Measurements from ENCODE around the gene POLR2E. TPM values are rescaled to one million over a fixed set of nuclear protein-coding genes. Genes with fewer than 3 reads are reported as not detected.

POLR2E gene
- total and polyA plus RNA-seq, 2 of the 13 experiments (the other 11 are each of a cell fraction or from before 2014, with no cell fraction given), result 140 to 272 TPM

DNA sequence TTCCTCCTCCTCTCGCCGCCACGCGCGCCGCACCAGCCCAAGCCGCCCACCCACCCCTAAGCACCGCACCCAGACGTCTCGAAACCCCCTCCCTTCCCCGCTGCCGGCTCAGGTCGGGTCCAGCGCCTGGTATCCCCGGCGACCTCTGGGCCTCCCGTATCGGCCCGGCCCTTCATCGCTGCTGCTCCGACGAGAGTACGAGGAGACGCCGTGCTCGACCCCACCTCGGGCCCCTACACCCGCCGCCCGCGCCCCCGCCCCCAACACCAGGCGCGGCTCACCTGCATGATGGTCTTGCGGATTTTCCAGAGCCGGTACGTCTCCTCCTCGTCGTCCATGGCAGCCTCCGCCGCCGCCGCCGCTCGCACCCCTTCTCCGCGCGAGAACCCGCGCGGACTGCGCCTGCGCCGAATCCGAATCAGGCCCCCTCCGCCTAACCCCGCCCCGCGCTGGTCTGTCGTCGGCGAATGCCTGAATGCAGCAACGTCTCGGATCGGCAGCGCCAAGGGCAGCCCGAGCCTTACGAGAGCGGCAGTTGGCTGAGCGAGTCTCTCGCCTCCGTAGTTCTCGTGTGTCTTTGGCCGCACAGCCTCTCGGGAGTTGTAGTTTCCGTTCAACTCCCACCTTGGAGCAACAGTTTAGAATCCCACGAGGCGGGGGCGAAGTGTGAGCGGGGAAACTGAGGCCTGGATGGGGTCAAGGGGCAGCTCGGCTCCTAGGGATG, at the start of gene POLR2E (continued):
- TF ChIP-seq, protein P1, sequence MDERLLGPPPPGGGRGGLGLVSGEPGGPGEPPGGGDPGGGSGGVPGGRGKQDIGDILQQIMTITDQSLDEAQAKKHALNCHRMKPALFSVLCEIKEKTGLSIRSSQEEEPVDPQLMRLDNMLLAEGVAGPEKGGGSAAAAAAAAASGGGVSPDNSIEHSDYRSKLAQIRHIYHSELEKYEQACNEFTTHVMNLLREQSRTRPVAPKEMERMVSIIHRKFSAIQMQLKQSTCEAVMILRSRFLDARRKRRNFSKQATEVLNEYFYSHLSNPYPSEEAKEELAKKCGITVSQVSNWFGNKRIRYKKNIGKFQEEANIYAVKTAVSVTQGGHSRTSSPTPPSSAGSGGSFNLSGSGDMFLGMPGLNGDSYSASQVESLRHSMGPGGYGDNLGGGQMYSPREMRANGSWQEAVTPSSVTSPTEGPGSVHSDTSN (CRISPR knock-in tag; IDR thresholded peaks at IDR 0.05), result no peak
- TF ChIP-seq IKZF1 (IDR thresholded peaks at IDR 0.05), result no peak
- TF ChIP-seq REPIN1 (CRISPR knock-in tag; IDR thresholded peaks at IDR 0.05; ENCODE audit: borderline replicate concordance, low read depth), result peak; percentile 85; the same call in 1 of the 2 replicates
- peak; percentile 62; the same call in 1 of the 2 replicates for TF ChIP-seq HDAC1 (CRISPR knock-in tag; IDR thresholded peaks at IDR 0.05)
- TF ChIP-seq ZNF496 (CRISPR knock-in tag; IDR thresholded peaks at IDR 0.05; ENCODE audit: insufficient replicate concordance), result no peak
- TF ChIP-seq HOXA3 (CRISPR knock-in tag; IDR thresholded peaks at IDR 0.05), result peak; percentile 86
- 0 out of 2 replicates have a peak, but pooled peaks have one; percentile 43 for TF ChIP-seq CBFB (CRISPR knock-in tag; IDR thresholded peaks at IDR 0.05)
- TF ChIP-seq, protein P2, sequence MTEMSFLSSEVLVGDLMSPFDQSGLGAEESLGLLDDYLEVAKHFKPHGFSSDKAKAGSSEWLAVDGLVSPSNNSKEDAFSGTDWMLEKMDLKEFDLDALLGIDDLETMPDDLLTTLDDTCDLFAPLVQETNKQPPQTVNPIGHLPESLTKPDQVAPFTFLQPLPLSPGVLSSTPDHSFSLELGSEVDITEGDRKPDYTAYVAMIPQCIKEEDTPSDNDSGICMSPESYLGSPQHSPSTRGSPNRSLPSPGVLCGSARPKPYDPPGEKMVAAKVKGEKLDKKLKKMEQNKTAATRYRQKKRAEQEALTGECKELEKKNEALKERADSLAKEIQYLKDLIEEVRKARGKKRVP (CRISPR knock-in tag; IDR thresholded peaks at IDR 0.05), result peak in 1 of 2 experiments; percentile 32; a peak in 1 of 4 replicates
- TF ChIP-seq CHD2 (IDR thresholded peaks at IDR 0.05; ENCODE audit: low read depth, low read length), result peak; percentile 96
- TF ChIP-seq TGIF2 (CRISPR knock-in tag; IDR thresholded peaks at IDR 0.05), result 0 out of 2 replicates have a peak, but pooled peaks have one; percentile 43
- no peak for TF ChIP-seq ZBTB8A (CRISPR knock-in tag; IDR thresholded peaks at IDR 0.05; ENCODE audit: borderline replicate concordance, low read depth)
- TF ChIP-seq, protein P3, sequence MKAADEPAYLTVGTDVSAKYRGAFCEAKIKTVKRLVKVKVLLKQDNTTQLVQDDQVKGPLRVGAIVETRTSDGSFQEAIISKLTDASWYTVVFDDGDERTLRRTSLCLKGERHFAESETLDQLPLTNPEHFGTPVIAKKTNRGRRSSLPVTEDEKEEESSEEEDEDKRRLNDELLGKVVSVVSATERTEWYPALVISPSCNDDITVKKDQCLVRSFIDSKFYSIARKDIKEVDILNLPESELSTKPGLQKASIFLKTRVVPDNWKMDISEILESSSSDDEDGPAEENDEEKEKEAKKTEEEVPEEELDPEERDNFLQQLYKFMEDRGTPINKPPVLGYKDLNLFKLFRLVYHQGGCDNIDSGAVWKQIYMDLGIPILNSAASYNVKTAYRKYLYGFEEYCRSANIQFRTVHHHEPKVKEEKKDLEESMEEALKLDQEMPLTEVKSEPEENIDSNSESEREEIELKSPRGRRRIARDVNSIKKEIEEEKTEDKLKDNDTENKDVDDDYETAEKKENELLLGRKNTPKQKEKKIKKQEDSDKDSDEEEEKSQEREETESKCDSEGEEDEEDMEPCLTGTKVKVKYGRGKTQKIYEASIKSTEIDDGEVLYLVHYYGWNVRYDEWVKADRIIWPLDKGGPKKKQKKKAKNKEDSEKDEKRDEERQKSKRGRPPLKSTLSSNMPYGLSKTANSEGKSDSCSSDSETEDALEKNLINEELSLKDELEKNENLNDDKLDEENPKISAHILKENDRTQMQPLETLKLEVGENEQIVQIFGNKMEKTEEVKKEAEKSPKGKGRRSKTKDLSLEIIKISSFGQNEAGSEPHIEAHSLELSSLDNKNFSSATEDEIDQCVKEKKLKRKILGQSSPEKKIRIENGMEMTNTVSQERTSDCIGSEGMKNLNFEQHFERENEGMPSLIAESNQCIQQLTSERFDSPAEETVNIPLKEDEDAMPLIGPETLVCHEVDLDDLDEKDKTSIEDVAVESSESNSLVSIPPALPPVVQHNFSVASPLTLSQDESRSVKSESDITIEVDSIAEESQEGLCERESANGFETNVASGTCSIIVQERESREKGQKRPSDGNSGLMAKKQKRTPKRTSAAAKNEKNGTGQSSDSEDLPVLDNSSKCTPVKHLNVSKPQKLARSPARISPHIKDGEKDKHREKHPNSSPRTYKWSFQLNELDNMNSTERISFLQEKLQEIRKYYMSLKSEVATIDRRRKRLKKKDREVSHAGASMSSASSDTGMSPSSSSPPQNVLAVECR (CRISPR knock-in tag; IDR thresholded peaks at IDR 0.05; ENCODE audit: borderline replicate concordance), result peak; percentile 86
- peak; percentile 96 for TF ChIP-seq KDM5A (IDR thresholded peaks at IDR 0.05; ENCODE audit: borderline replicate concordance, low read length)
- TF ChIP-seq FOXC1 (CRISPR knock-in tag; IDR thresholded peaks at IDR 0.05; ENCODE audit: borderline replicate concordance), result peak; percentile 46; the same call in 1 of the 2 replicates
- peak; percentile 55 for TF ChIP-seq FOSL2 (CRISPR knock-in tag; IDR thresholded peaks at IDR 0.05)
- no peak for TF ChIP-seq SETDB1 (CRISPR knock-in tag; IDR thresholded peaks at IDR 0.05; ENCODE audit: borderline replicate concordance)
- no peak for TF ChIP-seq MAFF (IDR thresholded peaks at IDR 0.05; ENCODE audit: low read depth, low read length)
- no peak for TF ChIP-seq ZSCAN22 (CRISPR knock-in tag; IDR thresholded peaks at IDR 0.05)
- TF ChIP-seq, protein P4, sequence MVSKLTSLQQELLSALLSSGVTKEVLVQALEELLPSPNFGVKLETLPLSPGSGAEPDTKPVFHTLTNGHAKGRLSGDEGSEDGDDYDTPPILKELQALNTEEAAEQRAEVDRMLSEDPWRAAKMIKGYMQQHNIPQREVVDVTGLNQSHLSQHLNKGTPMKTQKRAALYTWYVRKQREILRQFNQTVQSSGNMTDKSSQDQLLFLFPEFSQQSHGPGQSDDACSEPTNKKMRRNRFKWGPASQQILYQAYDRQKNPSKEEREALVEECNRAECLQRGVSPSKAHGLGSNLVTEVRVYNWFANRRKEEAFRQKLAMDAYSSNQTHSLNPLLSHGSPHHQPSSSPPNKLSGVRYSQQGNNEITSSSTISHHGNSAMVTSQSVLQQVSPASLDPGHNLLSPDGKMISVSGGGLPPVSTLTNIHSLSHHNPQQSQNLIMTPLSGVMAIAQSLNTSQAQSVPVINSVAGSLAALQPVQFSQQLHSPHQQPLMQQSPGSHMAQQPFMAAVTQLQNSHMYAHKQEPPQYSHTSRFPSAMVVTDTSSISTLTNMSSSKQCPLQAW (CRISPR knock-in tag; IDR thresholded peaks at IDR 0.05), result 0 out of 2 replicates have a peak, but pooled peaks have one; percentile 13
- TF ChIP-seq ZNF7 (CRISPR knock-in tag; IDR thresholded peaks at IDR 0.05), result no peak
- TF ChIP-seq YY1 (IDR thresholded peaks at IDR 0.05; ENCODE audit: insufficient read depth, insufficient replicate concordance, low read depth, low read length), result peak; percentile 76
- no peak for TF ChIP-seq ZNF790 (CRISPR knock-in tag; IDR thresholded peaks at IDR 0.05; ENCODE audit: borderline replicate concordance)
